CD8-positive, alpha-beta memory T cell (primary cell): ENCODE measurements around the gene SPECC1. TPM values are rescaled to one million over a fixed set of nuclear protein-coding genes. Genes with fewer than 3 reads are reported as not detected.
A peak's percentile ranks its signal among the peaks of the same experiment; 100 is the strongest.

ENCODE experiments used
- CTCF ChIA-PET: fragments of 350-600 bp; sonication (Branson Sonifier 250); formaldehyde crosslinking; loops from one replicate; lab custom pipeline; 2021; ENCODE audit warnings: antibody characterized with exemption; lab: Charles Lee
- POLR2A ChIA-PET: fragments of 350-600 bp; sonication (Branson Sonifier 250); formaldehyde crosslinking; loops from one replicate; lab custom pipeline; 2021; ENCODE audit warnings: antibody characterized with exemption; lab: Charles Lee
- DNase-seq, 5 donors: peaks; one replicate each; pipeline versions ENCODE4 v3.0.0 to v3.0.0-alpha.2; 2020 to 2022; ENCODE audit warnings: mixed read lengths in 1 of 5
- H3K27ac ChIP-seq: one replicate; pipeline ENCODE4 v1.7.0; 2013; ENCODE audit warnings: low read depth, mild to moderate bottlenecking, low read length, moderate library complexity
- H3K27me3 ChIP-seq: 2 replicates; pipeline ENCODE4 v1.7.0; 2013; ENCODE audit warnings: low read length, mild to moderate bottlenecking; ENCODE audit not compliant: insufficient read depth, poor library complexity, severe bottlenecking
- H3K36me3 ChIP-seq: 2 replicates; pipeline ENCODE4 v1.7.0; 2013; ENCODE audit warnings: mild to moderate bottlenecking, low read length, moderate library complexity; ENCODE audit not compliant: insufficient read depth
- H3K4me1 ChIP-seq: 2 replicates; pipeline ENCODE4 v1.7.0; 2013; ENCODE audit warnings: mild to moderate bottlenecking, low read length, moderate library complexity; ENCODE audit not compliant: insufficient read depth
- H3K4me3 ChIP-seq: 2 replicates; pipeline ENCODE4 v1.7.0; 2013; ENCODE audit warnings: mild to moderate bottlenecking, low read length
- H3K9me3 ChIP-seq: 2 replicates; pipeline ENCODE4 v1.7.0; 2013; ENCODE audit warnings: mild to moderate bottlenecking, low read length
- H3K27ac Mint-ChIP-seq, 8 donors: one replicate each; pipeline ENCODE4 v1.8.0; 2020 to 2021; ENCODE audit warnings: mixed read lengths in 8 of 8, mild to moderate bottlenecking in 6 of 8, inconsistent platforms in 3 of 8, moderate library complexity in 3 of 8
- H3K27me3 Mint-ChIP-seq, 2 donors: one replicate each; pipeline ENCODE4 v1.8.0; 2020 to 2021; ENCODE audit warnings: mixed read lengths in 2 of 2, mild to moderate bottlenecking in 1 of 2, moderate library complexity in 1 of 2
- H3K36me3 Mint-ChIP-seq, 3 donors: one replicate each; pipeline ENCODE4 v1.8.0; 2020 to 2021; ENCODE audit warnings: mixed read lengths in 3 of 3, inconsistent platforms in 1 of 3, mild to moderate bottlenecking in 1 of 3
- H3K4me1 Mint-ChIP-seq, 3 donors: one replicate each; pipeline ENCODE4 v1.8.0; 2020 to 2021; ENCODE audit warnings: mixed read lengths in 3 of 3, inconsistent platforms in 1 of 3, mild to moderate bottlenecking in 1 of 3
- H3K4me3 Mint-ChIP-seq, 7 donors: one replicate each; pipeline ENCODE4 v1.8.0; 2020 to 2021; ENCODE audit warnings: mixed read lengths in 7 of 7, mild to moderate bottlenecking in 6 of 7, moderate library complexity in 4 of 7, inconsistent platforms in 2 of 7
- H3K9me3 Mint-ChIP-seq, 5 donors: one replicate each; pipeline ENCODE4 v1.8.0; 2020 to 2022; ENCODE audit warnings: mixed read lengths in 5 of 5, mild to moderate bottlenecking in 3 of 5, moderate library complexity in 2 of 5, inconsistent platforms in 1 of 5
- polyA plus RNA-seq: library from polyadenylated mRNA; unstranded; fragments of 300-500 nt; fragmentation: Illumina TruSeq; gene quantifications from one replicate; pipeline ENCODE4 v1.2.3, GENCODE V29; 2021
- total RNA-seq, 2 experiments: library from RNA; stranded (reverse); gene quantifications; one replicate each; pipeline ENCODE4 v1.2.3, GENCODE V29; 2021

SPECC1 gene
- total and polyA plus RNA-seq, 3 experiments from 2014 or later: 12.5 to 15.9 (median 13.4) TPM

DNA sequence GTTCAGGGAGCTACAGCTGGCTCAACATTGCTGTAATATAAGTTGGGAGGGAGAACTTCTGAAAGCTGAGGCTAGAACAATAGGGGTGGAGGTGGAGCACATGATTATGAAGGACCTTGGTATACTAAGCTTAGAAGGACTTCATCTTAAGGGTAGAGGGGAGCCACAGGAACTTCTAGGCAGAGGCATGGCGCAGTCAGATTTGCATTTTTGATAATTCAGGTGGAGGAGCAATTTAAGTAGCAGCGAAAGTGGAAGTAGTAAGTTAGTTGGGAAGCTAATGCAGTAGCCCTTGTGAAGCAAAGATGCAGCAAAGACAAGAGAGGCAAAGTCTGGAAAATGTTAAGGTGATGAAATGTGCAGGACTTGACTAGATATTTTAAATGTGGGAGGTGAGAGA, 144.1 kb downstream of the SPECC1 start:
- Histone ChIP-seq H3K27ac (no peak overlapping the region), H3K27me3 (no peaks in the 10 kb centered on the region), H3K4me3 (no peak overlapping the region), H3K4me1 (peaks cover 16% of the 10 kb centered on the region), H3K9me3 (no peaks in the 10 kb centered on the region), H3K36me3 (no peaks in the 10 kb centered on the region)
- H3K9me3 Mint-ChIP-seq: no peaks in the 10 kb centered on the region
- H3K36me3 Mint-ChIP-seq: no peaks in the 10 kb centered on the region
- H3K4me3 Mint-ChIP-seq: no peak overlapping the region
- H3K4me1 Mint-ChIP-seq: peaks cover 4 to 7% (median 6%) of the 10 kb centered on the region in 3 donors
- CTCF ChIA-PET: no interaction called here
- DNase-seq: no peak
- POLR2A ChIA-PET: no interaction called here
- H3K27me3 Mint-ChIP-seq: peaks cover 4 to 7% of the 10 kb centered on the region in 2 donors
- no peak overlapping the region for H3K27ac Mint-ChIP-seq

DNA sequence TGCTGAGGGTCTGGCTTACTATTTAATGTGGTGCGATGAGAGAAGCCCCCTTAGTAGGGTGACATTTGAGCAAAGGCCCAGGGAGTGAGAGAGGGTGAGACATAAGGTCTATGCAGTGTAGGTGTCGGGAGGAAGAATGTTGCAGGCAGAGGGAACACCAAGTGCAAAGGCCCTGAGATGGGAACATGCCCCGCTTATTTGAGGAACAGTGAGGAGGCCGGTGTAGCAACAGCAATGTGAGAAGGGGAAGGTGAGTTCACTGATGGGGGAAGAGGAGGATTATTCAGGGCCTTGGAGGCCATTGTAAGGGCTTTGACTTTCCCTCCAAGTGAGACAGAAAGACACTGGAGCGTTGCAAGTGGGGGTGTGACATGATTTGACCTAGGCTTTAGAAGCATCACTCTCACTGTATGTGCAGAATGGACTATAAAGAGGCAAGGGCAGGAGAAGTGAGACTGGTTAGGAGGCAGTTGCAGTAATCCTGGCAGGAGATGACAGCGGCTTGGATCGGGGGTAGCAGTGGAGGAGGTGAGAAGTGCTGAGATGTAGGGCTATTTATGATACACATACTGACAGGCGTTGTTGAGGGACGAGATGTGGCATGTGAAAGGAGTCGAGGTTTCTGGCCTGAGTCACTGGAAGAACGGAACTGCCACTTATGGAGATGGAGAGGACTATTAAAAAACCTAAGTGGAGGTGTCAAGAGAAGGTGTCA, 145.3 kb downstream of the SPECC1 start:
- H3K27me3 ChIP-seq: no peaks in the 10 kb centered on the region
- H3K27ac Mint-ChIP-seq: no peak overlapping the region
- POLR2A ChIA-PET: no interaction called here
- H3K36me3 Mint-ChIP-seq: no peaks in the 10 kb centered on the region
- no peak overlapping the region for H3K4me3 Mint-ChIP-seq
- H3K9me3 ChIP-seq: no peaks in the 10 kb centered on the region
- H3K9me3 Mint-ChIP-seq: no peaks in the 10 kb centered on the region
- CTCF ChIA-PET: no interaction called here
- H3K4me3 ChIP-seq: no peak overlapping the region
- peaks cover 4 to 5% of the 10 kb centered on the region in 2 donors for H3K27me3 Mint-ChIP-seq
- H3K27ac ChIP-seq: no peak overlapping the region
- peaks cover 4 to 7% (median 6%) of the 10 kb centered on the region in 3 donors for H3K4me1 Mint-ChIP-seq
- peaks cover 16% of the 10 kb centered on the region for H3K4me1 ChIP-seq
- no peaks in the 10 kb centered on the region for H3K36me3 ChIP-seq
- DNase-seq: no peak

DNA sequence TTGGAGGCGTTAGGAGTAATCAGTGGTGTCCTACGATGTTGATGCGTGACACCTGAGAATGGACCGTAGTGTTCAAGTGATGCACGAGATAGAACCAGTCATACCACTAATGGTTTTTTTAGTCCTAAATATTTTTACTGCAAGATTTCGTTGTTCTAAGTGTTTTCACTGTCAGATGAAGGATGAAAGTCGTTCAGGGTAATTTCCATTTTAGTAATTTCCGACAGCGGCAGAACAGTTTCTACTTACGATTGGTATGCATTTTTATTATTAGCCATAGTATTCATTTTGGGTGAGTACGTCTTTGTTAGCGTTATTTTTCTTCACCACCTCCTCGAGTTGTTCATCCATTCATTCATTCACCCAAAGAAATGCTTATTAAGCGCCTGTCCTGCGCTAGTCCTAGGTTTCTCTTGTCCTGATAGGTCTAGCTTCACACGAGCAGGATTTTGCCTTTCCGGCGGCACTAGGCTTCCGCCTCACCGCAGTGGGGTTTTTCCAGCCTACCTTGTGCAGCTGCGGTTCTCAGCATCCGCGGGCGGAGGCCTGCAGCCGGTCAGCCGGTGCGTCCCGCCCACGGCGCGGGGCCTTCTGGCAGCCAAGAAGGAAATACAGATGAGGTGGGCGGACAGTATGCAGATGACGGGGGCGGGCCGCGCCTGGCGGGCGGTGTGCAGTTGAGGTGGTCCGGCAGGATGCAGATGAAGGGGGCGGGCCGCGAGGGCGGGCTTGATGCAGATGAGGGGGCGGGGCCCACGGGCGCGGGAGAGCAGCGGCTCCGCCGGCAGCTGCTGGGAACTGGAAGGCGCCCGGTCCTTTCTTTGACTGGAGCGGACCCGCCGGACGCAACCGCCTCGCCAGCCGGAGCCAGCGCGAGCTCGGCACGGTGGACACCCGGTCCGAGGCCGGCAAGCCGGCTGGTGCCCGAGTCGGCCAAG, 146.4 kb downstream of the SPECC1 start:
- peak; percentile 93 to 96 (median 95) for DNase-seq
- ChIA-PET CTCF (no interaction called here), POLR2A (no interaction called here)
- H3K36me3 Mint-ChIP-seq: no peaks in the 10 kb centered on the region
- Histone ChIP-seq H3K4me3 (peak overlapping the region; percentile 57), H3K27ac (no peak overlapping the region), H3K9me3 (no peaks in the 10 kb centered on the region), H3K4me1 (peaks cover 16% of the 10 kb centered on the region), H3K27me3 (no peaks in the 10 kb centered on the region), H3K36me3 (no peaks in the 10 kb centered on the region)
- peaks cover 4 to 7% (median 6%) of the 10 kb centered on the region in 3 donors for H3K4me1 Mint-ChIP-seq
- no peak overlapping the region for H3K4me3 Mint-ChIP-seq
- peak overlapping the region in 1 of 8 donors; percentile 84 for H3K27ac Mint-ChIP-seq
- no peaks in the 10 kb centered on the region for H3K9me3 Mint-ChIP-seq
- H3K27me3 Mint-ChIP-seq: peaks cover 4 to 5% of the 10 kb centered on the region in 2 donors

DNA sequence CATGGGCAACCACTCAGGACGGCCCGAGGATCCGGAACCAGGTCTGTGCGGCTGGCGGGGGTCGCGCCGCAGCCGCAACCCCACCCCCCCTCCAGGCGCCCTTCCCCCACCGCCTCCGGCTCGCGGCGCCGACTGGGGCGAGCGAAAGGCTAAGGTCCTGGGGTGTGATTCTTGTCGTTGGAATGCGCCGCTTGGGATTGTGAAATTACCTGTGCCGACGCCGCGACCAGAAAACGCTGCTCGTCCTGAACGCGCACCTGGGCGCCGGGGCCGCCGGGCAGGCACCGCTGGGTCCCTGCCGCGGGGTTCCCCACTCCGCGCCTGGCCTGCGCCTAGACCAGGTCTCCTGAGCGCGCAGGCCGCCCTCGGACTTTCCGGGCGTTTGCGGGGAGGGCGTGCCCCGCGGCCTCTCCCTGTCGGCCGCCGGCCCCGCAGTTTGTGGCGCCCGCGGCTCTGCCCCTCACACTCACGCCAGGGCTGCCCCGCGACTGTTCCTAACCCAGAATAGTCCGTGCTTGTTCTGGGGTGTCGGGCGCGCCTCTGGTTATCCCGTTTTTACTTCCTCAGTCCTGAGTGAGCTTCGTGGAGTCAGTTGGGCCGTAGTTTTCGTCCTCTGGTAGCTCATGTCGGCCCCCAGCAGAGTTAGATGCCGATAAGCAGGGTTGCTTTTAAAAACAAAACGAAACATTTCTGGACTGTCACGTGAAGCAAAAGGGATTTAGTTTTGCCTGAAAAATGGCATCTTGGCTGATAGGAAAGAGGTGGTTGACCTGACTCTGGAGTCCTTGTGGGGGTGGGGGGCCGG, 147.2 kb downstream of the SPECC1 start:
- Histone ChIP-seq H3K4me3 (peak overlapping the region; percentile 57), H3K36me3 (no peaks in the 10 kb centered on the region), H3K9me3 (no peaks in the 10 kb centered on the region), H3K27ac (no peak overlapping the region), H3K27me3 (no peaks in the 10 kb centered on the region), H3K4me1 (peaks cover 16% of the 10 kb centered on the region)
- H3K4me3 Mint-ChIP-seq: peak overlapping the region; percentile 77 to 90 (median 85)
- peaks cover 4 to 5% of the 10 kb centered on the region in 2 donors for H3K27me3 Mint-ChIP-seq
- H3K4me1 Mint-ChIP-seq: peaks cover 4 to 7% (median 6%) of the 10 kb centered on the region in 3 donors
- H3K27ac Mint-ChIP-seq: peak overlapping the region in 5 of 8 donors; percentile 30 to 74 (median 60)
- H3K36me3 Mint-ChIP-seq: no peaks in the 10 kb centered on the region
- no peaks in the 10 kb centered on the region for H3K9me3 Mint-ChIP-seq
- POLR2A ChIA-PET: no interaction called here
- peak in 2 of 5 donors; percentile 13 to 22 for DNase-seq
- CTCF ChIA-PET: no interaction called here

DNA sequence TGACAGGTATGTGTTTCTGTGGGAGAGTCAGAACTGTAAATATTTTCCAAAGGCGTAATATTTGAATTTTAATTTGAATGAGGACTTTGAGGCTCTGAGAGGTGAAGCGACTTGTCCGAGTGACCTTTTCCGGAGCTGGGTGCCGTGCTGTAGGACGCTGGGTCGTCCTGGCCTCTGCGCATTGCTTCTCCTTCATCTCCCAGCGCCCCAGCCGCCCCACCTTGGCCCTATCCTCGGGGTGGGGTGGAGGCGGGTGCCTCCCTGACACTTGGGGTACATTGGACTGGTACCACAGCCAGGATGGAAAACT, 147.8 kb downstream of the SPECC1 start:
- Histone ChIP-seq H3K4me1 (peaks cover 16% of the 10 kb centered on the region), H3K9me3 (no peaks in the 10 kb centered on the region), H3K4me3 (peak overlapping the region; percentile 57), H3K27me3 (no peaks in the 10 kb centered on the region), H3K36me3 (no peaks in the 10 kb centered on the region), H3K27ac (no peak overlapping the region)
- no peak for DNase-seq
- Mint-ChIP-seq H3K27me3 (peaks cover 4 to 5% of the 10 kb centered on the region in 2 donors), H3K36me3 (no peaks in the 10 kb centered on the region), H3K4me1 (peaks cover 4 to 7% (median 6%) of the 10 kb centered on the region in 3 donors), H3K27ac (peak overlapping the region in 4 of 8 donors; percentile 30 to 74 (median 61)), H3K9me3 (no peaks in the 10 kb centered on the region), H3K4me3 (peak overlapping the region; percentile 77 to 90 (median 85))
- CTCF ChIA-PET: no interaction called here
- POLR2A ChIA-PET: no interaction called here

DNA sequence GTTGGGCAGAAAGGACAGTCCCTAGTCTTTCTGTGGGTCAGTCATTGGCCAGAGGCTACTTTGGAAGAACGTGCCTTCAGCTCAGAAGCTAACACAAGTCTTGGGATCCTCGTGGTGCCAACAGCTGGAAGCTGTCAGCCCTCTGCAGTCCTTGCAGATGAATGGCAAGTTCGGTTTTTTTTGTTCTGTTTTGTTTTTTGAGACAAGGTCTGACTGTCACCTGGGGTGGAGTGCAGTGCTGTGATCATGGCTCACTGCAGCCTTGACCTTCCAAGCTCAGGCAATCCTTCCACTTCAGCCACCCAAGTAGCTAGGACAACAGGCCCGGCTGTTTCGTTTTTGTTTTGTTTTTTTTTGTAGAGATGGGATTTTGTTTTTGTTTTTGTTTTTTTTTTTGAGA, 149.4 kb downstream of the SPECC1 start:
- DNase-seq: no peak
- Histone ChIP-seq H3K4me3 (no peak overlapping the region), H3K4me1 (peaks cover 16% of the 10 kb centered on the region), H3K27me3 (no peaks in the 10 kb centered on the region), H3K9me3 (no peaks in the 10 kb centered on the region), H3K27ac (no peak overlapping the region), H3K36me3 (no peaks in the 10 kb centered on the region)
- POLR2A ChIA-PET: no interaction called here
- peaks cover 4 to 7% (median 6%) of the 10 kb centered on the region in 3 donors for H3K4me1 Mint-ChIP-seq
- no peak overlapping the region for H3K27ac Mint-ChIP-seq
- CTCF ChIA-PET: no interaction called here
- no peaks in the 10 kb centered on the region for H3K36me3 Mint-ChIP-seq
- no peaks in the 10 kb centered on the region for H3K9me3 Mint-ChIP-seq
- H3K27me3 Mint-ChIP-seq: peaks cover 4 to 5% of the 10 kb centered on the region in 2 donors
- H3K4me3 Mint-ChIP-seq: no peak overlapping the region

DNA sequence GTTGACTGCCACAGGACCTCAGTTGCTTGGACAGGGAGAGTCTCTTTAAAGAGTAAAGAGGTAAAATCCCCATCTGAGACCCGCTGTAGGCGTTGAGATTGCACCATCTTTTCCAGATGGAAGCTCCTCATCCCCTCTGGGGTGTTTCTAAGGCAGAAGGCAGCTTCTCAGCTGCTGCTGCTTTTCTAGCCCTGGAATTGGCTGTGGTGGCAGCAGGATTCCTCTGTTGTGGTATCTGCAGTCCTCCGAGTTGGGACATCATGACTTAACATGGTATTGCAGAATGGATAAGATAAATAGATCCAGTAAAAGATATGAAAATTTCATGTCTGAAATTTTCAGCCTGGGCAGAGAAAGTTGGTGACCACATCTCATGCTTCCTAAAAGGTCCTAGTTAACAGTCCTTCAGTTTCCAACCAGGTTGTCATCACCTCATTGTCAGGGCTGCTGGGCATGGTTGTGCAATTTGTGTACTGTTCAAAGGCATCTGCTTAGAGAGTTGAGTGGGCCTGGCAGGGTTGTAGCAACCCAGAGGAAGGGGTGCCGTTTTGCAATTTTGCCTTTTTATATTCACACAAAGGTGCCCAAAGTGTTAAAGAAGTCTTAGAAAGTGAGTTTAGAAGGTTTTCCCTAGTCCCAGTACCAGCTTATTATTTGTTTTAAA, 150.4 kb downstream of the SPECC1 start:
- Mint-ChIP-seq H3K4me3 (no peak overlapping the region), H3K27ac (no peak overlapping the region), H3K36me3 (no peaks in the 10 kb centered on the region), H3K4me1 (peaks cover 4 to 7% (median 6%) of the 10 kb centered on the region in 3 donors), H3K27me3 (peaks cover 4 to 5% of the 10 kb centered on the region in 2 donors), H3K9me3 (no peaks in the 10 kb centered on the region)
- Histone ChIP-seq H3K4me1 (peaks cover 16% of the 10 kb centered on the region), H3K27me3 (no peaks in the 10 kb centered on the region), H3K9me3 (no peaks in the 10 kb centered on the region), H3K4me3 (no peak overlapping the region), H3K36me3 (no peaks in the 10 kb centered on the region), H3K27ac (no peak overlapping the region)
- CTCF ChIA-PET: no interaction called here
- DNase-seq: no peak
- POLR2A ChIA-PET: no interaction called here
